GM12891 (cell line): ENCODE measurements around the gene PHLPP1.

Experiments used
- DNase-seq: peaks from one replicate; pipeline ENCODE4 v3.0.0; 2011; ENCODE audit warnings: low spot score; ENCODE audit not compliant: insufficient read length
- FAIRE-seq: peaks from 2 replicates; lab custom pipeline; 2011; peaks lifted over from hg19 to GRCh38; lab: Jason Lieb, UNC
- PAX5 ChIP-seq: IDR thresholded peaks from 2 replicates; pipeline ENCODE4 v1.6.1; 2011; ENCODE audit warnings: low read length, moderate library complexity, mild to moderate bottlenecking; ENCODE audit not compliant: insufficient read depth, severe bottlenecking
- POLR2A ChIP-seq: IDR thresholded peaks from 2 replicates; pipeline ENCODE4 v1.6.1; 2011; ENCODE audit warnings: low read depth, low read length, control low read depth
- POLR2AphosphoS5 ChIP-seq: IDR thresholded peaks from 2 replicates; pipeline ENCODE4 v1.6.1; 2011; ENCODE audit warnings: low read depth, low read length, control low read depth
- POU2F2 ChIP-seq: IDR thresholded peaks from 2 replicates; pipeline ENCODE4 v1.6.1; 2011; ENCODE audit warnings: low read depth, mild to moderate bottlenecking, control low read depth, low read length, moderate library complexity
- SPI1 ChIP-seq: IDR thresholded peaks from 2 replicates; pipeline ENCODE4 v1.6.1; 2011; ENCODE audit warnings: low read depth, low read length, control low read depth
- TAF1 ChIP-seq: IDR thresholded peaks from 2 replicates; pipeline ENCODE4 v1.6.1; 2011; ENCODE audit warnings: low read depth, low read length, control low read depth

PHLPP1 gene

GRCh38 chr18:62839874-62840713 is 124.8 kb downstream of the PHLPP1 start:
- TF ChIP-seq POU2F2 (no peak), POLR2AphosphoS5 (no peak), SPI1 (peak; percentile 63; the same call in 1 of the 2 replicates)
- no peak for DNase-seq

GRCh38 chr18:62841405-62841804 is 126.1 kb downstream of the PHLPP1 start:
- FAIRE-seq = peak; percentile 62
- no peak for DNase-seq
- TF ChIP-seq PAX5 (no peak), POU2F2 (no peak), SPI1 (no peak), POLR2A (no peak)

More at GRCh38 chr18:62839874-62840713, 124.8 kb downstream of the PHLPP1 start:
- no peak for FAIRE-seq

- FAIRE-seq (no peak), DNase-seq (no peak)
- TF ChIP-seq TAF1 (no peak), POLR2AphosphoS5 (no peak), PAX5 (no peak), SPI1 (no peak), POU2F2 (no peak), POLR2A (no peak)
Observed at GRCh38 chr18:62842898-62843297, 127.6 kb downstream of the PHLPP1 start.

GRCh38 chr18:62844850-62845643 is 129.7 kb downstream of the PHLPP1 start:
- DNase-seq = no peak
- peak; percentile 91 for FAIRE-seq
- TF ChIP-seq POLR2A (no peak), POU2F2 (no peak), POLR2AphosphoS5 (no peak), TAF1 (no peak), SPI1 (no peak), PAX5 (no peak)

GRCh38 chr18:62846313-62846712 is 131.0 kb downstream of the PHLPP1 start:
- DNase-seq = no peak
- TF ChIP-seq POLR2AphosphoS5 (no peak), PAX5 (no peak), TAF1 (no peak), SPI1 (no peak), POLR2A (no peak), POU2F2 (no peak)
- FAIRE-seq = no peak

GRCh38 chr18:62847081-62847480 is 131.7 kb downstream of the PHLPP1 start:
- no peak for TF ChIP-seq SPI1
- no peak for TF ChIP-seq PAX5
- TF ChIP-seq POLR2A = no peak
- no peak for TF ChIP-seq TAF1
- TF ChIP-seq POU2F2 = no peak
- no peak for TF ChIP-seq POLR2AphosphoS5
- DNase-seq (no peak), FAIRE-seq (no peak)

- TF ChIP-seq POLR2AphosphoS5 (no peak), POLR2A (no peak), POU2F2 (no peak), TAF1 (no peak), SPI1 (no peak), PAX5 (no peak)
- FAIRE-seq = no peak
- no peak for DNase-seq
Observed at GRCh38 chr18:62848946-62849345, 133.6 kb downstream of the PHLPP1 start.

GRCh38 chr18:62850619-62851306 is 135.4 kb downstream of the PHLPP1 start:
- no peak for TF ChIP-seq POU2F2
- no peak for TF ChIP-seq SPI1
- TF ChIP-seq PAX5 = no peak
- FAIRE-seq = no peak
- no peak for DNase-seq

- TF ChIP-seq POLR2AphosphoS5 (no peak), PAX5 (no peak), POLR2A (no peak), TAF1 (no peak), POU2F2 (no peak), SPI1 (no peak)
- FAIRE-seq (peak; percentile 45), DNase-seq (no peak)
Observed at GRCh38 chr18:62852851-62853250, 137.5 kb downstream of the PHLPP1 start.
